Measurements from ENCODE around the gene JSRP1.

DNA sequence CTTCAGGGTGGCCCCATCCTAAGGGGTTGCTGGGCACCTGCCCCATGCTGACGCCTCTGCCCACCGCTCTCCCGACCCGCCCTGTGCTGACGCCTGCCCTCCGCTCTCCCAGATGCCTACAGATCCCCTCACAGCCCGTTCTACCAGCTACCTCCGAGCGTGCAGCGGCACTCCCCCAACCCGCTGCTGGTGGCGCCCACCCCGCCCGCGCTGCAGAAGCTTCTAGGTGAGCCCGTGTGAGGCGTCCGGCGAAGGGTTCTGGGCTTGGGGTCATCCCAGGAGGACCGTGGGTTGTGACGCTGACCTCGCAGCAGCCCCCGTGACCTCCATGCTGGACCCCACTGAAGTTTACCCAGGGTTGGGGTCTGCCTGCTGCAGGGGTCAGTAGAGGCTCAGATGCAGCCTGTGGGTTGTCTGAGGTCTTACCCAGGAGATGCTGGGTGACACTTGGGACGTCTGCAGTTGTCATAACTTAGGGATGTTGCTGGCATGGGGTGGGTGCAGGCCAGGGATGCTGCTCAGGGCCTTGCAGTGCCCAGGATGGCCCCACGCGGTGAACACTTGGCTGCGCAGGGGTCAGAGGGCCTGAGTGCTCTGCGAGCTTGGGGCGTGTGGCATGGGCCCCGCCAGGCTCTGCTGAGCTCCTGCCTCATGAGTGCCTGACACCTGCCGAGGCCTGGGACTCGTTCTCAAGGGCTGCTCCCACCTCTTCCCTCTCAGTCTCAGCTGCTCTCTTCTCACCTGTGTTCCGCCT, 45.1 kb downstream of the JSRP1 start:
- TF ChIP-seq, protein P1, sequence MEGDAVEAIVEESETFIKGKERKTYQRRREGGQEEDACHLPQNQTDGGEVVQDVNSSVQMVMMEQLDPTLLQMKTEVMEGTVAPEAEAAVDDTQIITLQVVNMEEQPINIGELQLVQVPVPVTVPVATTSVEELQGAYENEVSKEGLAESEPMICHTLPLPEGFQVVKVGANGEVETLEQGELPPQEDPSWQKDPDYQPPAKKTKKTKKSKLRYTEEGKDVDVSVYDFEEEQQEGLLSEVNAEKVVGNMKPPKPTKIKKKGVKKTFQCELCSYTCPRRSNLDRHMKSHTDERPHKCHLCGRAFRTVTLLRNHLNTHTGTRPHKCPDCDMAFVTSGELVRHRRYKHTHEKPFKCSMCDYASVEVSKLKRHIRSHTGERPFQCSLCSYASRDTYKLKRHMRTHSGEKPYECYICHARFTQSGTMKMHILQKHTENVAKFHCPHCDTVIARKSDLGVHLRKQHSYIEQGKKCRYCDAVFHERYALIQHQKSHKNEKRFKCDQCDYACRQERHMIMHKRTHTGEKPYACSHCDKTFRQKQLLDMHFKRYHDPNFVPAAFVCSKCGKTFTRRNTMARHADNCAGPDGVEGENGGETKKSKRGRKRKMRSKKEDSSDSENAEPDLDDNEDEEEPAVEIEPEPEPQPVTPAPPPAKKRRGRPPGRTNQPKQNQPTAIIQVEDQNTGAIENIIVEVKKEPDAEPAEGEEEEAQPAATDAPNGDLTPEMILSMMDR (IDR thresholded peaks at IDR 0.05; ENCODE audit: control extremely low read depth in 1 of 3, insufficient read depth in 1 of 3, low read depth in 1 of 3, low read length in 3 of 3) = no peak
- TF ChIP-seq YY1 (IDR thresholded peaks at IDR 0.05; ENCODE audit: low read depth, low read length) = no peak
